HepG2 (cell line): Measurements from ENCODE around the gene ERMARD. TPM values are rescaled to one million over a fixed set of nuclear protein-coding genes. Genes with fewer than 3 reads are reported as not detected.

Experiments
- AGO1 ChIP-seq: fragments of 200-400 bp; formaldehyde crosslinking; IDR thresholded peaks from 2 replicates; pipeline ENCODE4 v1.6.1; 2017; ENCODE audit warnings: mild to moderate bottlenecking, low read depth, low read length, moderate library complexity; ENCODE audit not compliant: poor library complexity, severe bottlenecking
- ATM ChIP-seq: fragments of 450-650 bp; IDR thresholded peaks from 2 replicates; pipeline ENCODE4 v1.7.1; 2017; ENCODE audit warnings: mild to moderate bottlenecking, borderline replicate concordance
- DZIP1 ChIP-seq: sonication (generic); formaldehyde crosslinking; IDR thresholded peaks from 2 replicates; pipeline ENCODE4 v1.5.0; 2020; ENCODE audit warnings: mild to moderate bottlenecking, missing genetic modification reagents
- ETV5 ChIP-seq: IDR thresholded peaks from 2 replicates; pipeline ENCODE4 v1.6.1; 2018; ENCODE audit warnings: missing biosample characterization, missing genetic modification reagents, inconsistent platforms, borderline replicate concordance
- FLYWCH1 ChIP-seq: sonication (generic); formaldehyde crosslinking; IDR thresholded peaks from 2 replicates; pipeline ENCODE4 v1.8.1; 2023; ENCODE audit warnings: mild to moderate bottlenecking, missing genetic modification reagents
- KDM1A ChIP-seq: IDR thresholded peaks from 2 replicates; pipeline ENCODE4 v1.6.1; 2016; ENCODE audit warnings: missing compliant biosample characterization
- NRL ChIP-seq: sonication (generic); formaldehyde crosslinking; IDR thresholded peaks from 2 replicates; pipeline ENCODE4 v1.5.0; 2020; ENCODE audit warnings: missing genetic modification reagents, mild to moderate bottlenecking, moderate library complexity, borderline replicate concordance
- RFX1 ChIP-seq: fragments of 450-650 bp; IDR thresholded peaks from 2 replicates; pipeline ENCODE4 v1.6.1; 2017
- SNAI1 ChIP-seq: sonication (generic); formaldehyde crosslinking; IDR thresholded peaks from 2 replicates; pipeline ENCODE4 v1.5.0; 2020; ENCODE audit warnings: mild to moderate bottlenecking, missing genetic modification reagents, borderline replicate concordance
- SP1 ChIP-seq, 2 experiments: fragments of 450-650 bp in 1 of 2; sonication (generic) in 1 of 2; formaldehyde crosslinking in 1 of 2; IDR thresholded peaks; 2 replicates each; pipeline versions ENCODE4 v1.4.0 to v1.6.1; 2016 to 2020; ENCODE audit warnings: missing genetic modification reagents in 1 of 2
- U2AF2 ChIP-seq: fragments of 200-400 bp; formaldehyde crosslinking; IDR thresholded peaks from 2 replicates; pipeline ENCODE4 v1.6.1; 2017; ENCODE audit warnings: low read depth, mild to moderate bottlenecking, low read length
- ZBTB7A ChIP-seq: sonication (generic); formaldehyde crosslinking; IDR thresholded peaks from 2 replicates; pipeline ENCODE4 v1.8.0; 2022; ENCODE audit warnings: mild to moderate bottlenecking, missing genetic modification reagents
- ZC3H4 ChIP-seq: sonication (generic); formaldehyde crosslinking; IDR thresholded peaks from 2 replicates; pipeline ENCODE4 v1.4.0; 2020; ENCODE audit warnings: missing genetic modification reagents, borderline replicate concordance
- ZFP37 ChIP-seq: sonication (generic); formaldehyde crosslinking; IDR thresholded peaks from 2 replicates; pipeline ENCODE4 v1.4.0; 2020; ENCODE audit warnings: missing genetic modification reagents, borderline replicate concordance
- ZMYM2 ChIP-seq: sonication (generic); formaldehyde crosslinking; IDR thresholded peaks from 2 replicates; pipeline ENCODE4 v1.8.0; 2022; ENCODE audit warnings: mild to moderate bottlenecking, missing genetic modification reagents
- ZNF207 ChIP-seq: fragments of 450-650 bp; IDR thresholded peaks from 2 replicates; pipeline ENCODE4 v1.6.1; 2016; ENCODE audit warnings: antibody characterized with exemption, borderline replicate concordance
- ZNF264 ChIP-seq: sonication (generic); formaldehyde crosslinking; IDR thresholded peaks from 2 replicates; pipeline ENCODE4 v1.4.0; 2020; ENCODE audit warnings: missing genetic modification reagents
- ZNF503 ChIP-seq: sonication (generic); formaldehyde crosslinking; IDR thresholded peaks from 2 replicates; pipeline ENCODE4 v1.4.0; 2020; ENCODE audit warnings: missing genetic modification reagents
- ZNF879 ChIP-seq: sonication (generic); formaldehyde crosslinking; IDR thresholded peaks from 2 replicates; pipeline ENCODE4 v1.8.1; 2023; ENCODE audit warnings: missing genetic modification reagents
- polyA plus RNA-seq, 8 experiments: library from polyadenylated mRNA; depleted of rRNA in 3 of 8; stranded (reverse) in 7 of 8; unstranded in 1 of 8; fragments of >200 nt; fragmentation: Illumina TruSeq in 4 of 8; extraction: Trizol in 4 of 8; gene quantifications; 2 replicates each; pipeline versions ENCODE4 v1.2.1 to v1.2.3, GENCODE V29; 2011 to 2016; ENCODE audit warnings: low read depth in 4 of 8, missing spikeins in 1 of 8, mixed read lengths in 1 of 8; ENCODE audit not compliant: insufficient read depth in 1 of 8
- total RNA-seq, 5 experiments: library from RNA; depleted of rRNA; stranded (reverse); fragments of >200 nt; fragmentation: Illumina TruSeq; extraction: Trizol; gene quantifications; 2 replicates each; pipeline ENCODE4 v1.2.3, GENCODE V29; 2016; ENCODE audit warnings: low read depth in 1 of 5
- TF ChIP-seq, protein P1 (sequence below): sonication (generic); formaldehyde crosslinking; IDR thresholded peaks from 2 replicates; pipeline ENCODE4 v1.9.0; 2022; ENCODE audit warnings: low read depth, missing genetic modification reagents
- TF ChIP-seq, protein P2 (sequence below): sonication (generic); formaldehyde crosslinking; IDR thresholded peaks from 2 replicates; pipeline ENCODE4 v1.4.0; 2020; ENCODE audit warnings: mild to moderate bottlenecking, missing genetic modification reagents
- TF ChIP-seq, protein P3 (sequence below): sonication (generic); formaldehyde crosslinking; IDR thresholded peaks from 2 replicates; pipeline ENCODE4 v1.4.0; 2020; ENCODE audit warnings: missing genetic modification reagents, borderline replicate concordance

Gene ERMARD
- total and polyA plus RNA-seq, 2 of the 13 experiments (the other 11 are each of a cell fraction or from before 2014, with no cell fraction given) = 8.8 to 10.7 TPM

DNA sequence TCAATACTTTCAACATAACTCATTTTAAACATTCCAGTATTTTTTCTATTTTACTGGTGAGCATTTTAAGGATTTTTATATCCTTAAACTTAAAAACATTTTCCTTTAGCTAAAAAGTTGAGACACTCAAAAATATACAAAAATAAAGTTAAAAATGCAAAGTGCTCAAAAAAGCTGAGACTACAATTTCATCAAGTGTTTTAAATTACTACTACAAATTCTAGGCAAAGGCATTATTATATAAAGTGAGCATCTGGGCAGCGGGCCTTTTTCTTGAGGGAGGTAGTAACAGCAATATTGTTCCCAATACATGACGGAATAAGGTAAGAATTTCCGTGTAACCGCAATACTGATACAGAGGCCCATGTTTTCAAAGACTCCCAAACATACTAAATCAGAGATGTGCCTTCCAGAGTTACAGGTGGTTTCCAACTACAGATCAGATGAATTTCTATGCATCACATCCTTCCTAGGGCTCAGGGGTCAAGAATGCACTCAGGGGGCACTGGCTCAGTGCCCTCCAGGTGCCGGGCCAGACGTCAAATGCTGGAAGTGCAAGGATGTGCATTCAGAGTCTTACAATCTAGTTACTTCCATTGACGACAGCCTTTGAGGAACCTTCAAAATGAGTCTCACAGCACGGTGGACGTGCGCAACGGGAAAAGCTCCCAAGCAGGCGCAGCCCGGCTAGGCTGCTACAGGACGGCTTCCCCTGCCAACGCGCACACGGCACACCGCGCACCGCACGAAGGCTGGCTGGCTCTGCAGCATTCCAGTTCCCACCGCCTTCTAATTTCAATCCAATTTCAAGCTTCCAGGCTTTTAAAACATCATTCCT lies 28.8 kb upstream of the ERMARD start (continued):
- TF ChIP-seq, protein P1, sequence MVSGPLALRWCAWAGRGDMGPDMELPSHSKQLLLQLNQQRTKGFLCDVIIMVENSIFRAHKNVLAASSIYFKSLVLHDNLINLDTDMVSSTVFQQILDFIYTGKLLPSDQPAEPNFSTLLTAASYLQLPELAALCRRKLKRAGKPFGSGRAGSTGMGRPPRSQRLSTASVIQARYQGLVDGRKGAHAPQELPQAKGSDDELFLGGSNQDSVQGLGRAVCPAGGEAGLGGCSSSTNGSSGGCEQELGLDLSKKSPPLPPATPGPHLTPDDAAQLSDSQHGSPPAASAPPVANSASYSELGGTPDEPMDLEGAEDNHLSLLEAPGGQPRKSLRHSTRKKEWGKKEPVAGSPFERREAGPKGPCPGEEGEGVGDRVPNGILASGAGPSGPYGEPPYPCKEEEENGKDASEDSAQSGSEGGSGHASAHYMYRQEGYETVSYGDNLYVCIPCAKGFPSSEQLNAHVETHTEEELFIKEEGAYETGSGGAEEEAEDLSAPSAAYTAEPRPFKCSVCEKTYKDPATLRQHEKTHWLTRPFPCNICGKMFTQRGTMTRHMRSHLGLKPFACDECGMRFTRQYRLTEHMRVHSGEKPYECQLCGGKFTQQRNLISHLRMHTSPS (CRISPR knock-in tag) = no peak
- TF ChIP-seq ETV5 (CRISPR knock-in tag) = peak; percentile 14; the same call in 1 of the 2 replicates
- TF ChIP-seq DZIP1 (CRISPR knock-in tag) = peak; percentile 53; the same call in 1 of the 2 replicates
- TF ChIP-seq ZBTB7A (CRISPR knock-in tag) = no peak
- TF ChIP-seq ZNF207 = no peak
- TF ChIP-seq ZC3H4 (CRISPR knock-in tag) = no peak
- TF ChIP-seq, protein P2, sequence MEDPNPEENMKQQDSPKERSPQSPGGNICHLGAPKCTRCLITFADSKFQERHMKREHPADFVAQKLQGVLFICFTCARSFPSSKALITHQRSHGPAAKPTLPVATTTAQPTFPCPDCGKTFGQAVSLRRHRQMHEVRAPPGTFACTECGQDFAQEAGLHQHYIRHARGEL (CRISPR knock-in tag) = no peak
- no peak for TF ChIP-seq KDM1A (CRISPR knock-in tag)
- TF ChIP-seq ZNF264 (CRISPR knock-in tag) = no peak
- TF ChIP-seq ZNF503 = no peak; the same call in 1 of the 2 replicates
- TF ChIP-seq U2AF2 = no peak
- no peak for TF ChIP-seq SP1 (IDR thresholded peaks at IDR 0.05)
- TF ChIP-seq SP1 (CRISPR knock-in tag; IDR thresholded peaks at IDR 0.05) = no peak
- no peak for TF ChIP-seq ZMYM2 (CRISPR knock-in tag)
- no peak for TF ChIP-seq ATM
- TF ChIP-seq ZNF879 (CRISPR knock-in tag) = no peak
- no peak for TF ChIP-seq FLYWCH1 (CRISPR knock-in tag)
- TF ChIP-seq, protein P3, sequence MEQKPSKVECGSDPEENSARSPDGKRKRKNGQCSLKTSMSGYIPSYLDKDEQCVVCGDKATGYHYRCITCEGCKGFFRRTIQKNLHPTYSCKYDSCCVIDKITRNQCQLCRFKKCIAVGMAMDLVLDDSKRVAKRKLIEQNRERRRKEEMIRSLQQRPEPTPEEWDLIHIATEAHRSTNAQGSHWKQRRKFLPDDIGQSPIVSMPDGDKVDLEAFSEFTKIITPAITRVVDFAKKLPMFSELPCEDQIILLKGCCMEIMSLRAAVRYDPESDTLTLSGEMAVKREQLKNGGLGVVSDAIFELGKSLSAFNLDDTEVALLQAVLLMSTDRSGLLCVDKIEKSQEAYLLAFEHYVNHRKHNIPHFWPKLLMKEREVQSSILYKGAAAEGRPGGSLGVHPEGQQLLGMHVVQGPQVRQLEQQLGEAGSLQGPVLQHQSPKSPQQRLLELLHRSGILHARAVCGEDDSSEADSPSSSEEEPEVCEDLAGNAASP (CRISPR knock-in tag) = no peak
- TF ChIP-seq AGO1 = peak; percentile 55
- peak; percentile 82; the same call in 1 of the 2 replicates for TF ChIP-seq NRL (CRISPR knock-in tag)
- TF ChIP-seq RFX1 = no peak
- TF ChIP-seq ZFP37 (CRISPR knock-in tag) = no peak
- no peak for TF ChIP-seq SNAI1 (CRISPR knock-in tag)
